ENCODE results near the gene FAXC.

- TF ChIP-seq EZH2 (IDR thresholded peaks at IDR 0.05; ENCODE audit: borderline replicate concordance, low read depth, low read length, severe bottlenecking) (no peak), CTCF (IDR thresholded peaks at IDR 0.05; ENCODE audit: borderline replicate concordance, extremely low read depth, low read length, poor library complexity, severe bottlenecking) (no peak)
These were observed 4.3 kb downstream of the FAXC start for GRCh38 chr6:99345164-99345563.

Measured in DND-41 (cell line).